ENCODE data around the gene TTLL10. TPM values are rescaled to one million over a fixed set of nuclear protein-coding genes. Genes with fewer than 3 reads are reported as not detected.

The TTLL10 gene
- total and polyA plus RNA-seq, 2 of the 4 experiments (the other 2 are of a cell fraction) = not detected

DNA sequence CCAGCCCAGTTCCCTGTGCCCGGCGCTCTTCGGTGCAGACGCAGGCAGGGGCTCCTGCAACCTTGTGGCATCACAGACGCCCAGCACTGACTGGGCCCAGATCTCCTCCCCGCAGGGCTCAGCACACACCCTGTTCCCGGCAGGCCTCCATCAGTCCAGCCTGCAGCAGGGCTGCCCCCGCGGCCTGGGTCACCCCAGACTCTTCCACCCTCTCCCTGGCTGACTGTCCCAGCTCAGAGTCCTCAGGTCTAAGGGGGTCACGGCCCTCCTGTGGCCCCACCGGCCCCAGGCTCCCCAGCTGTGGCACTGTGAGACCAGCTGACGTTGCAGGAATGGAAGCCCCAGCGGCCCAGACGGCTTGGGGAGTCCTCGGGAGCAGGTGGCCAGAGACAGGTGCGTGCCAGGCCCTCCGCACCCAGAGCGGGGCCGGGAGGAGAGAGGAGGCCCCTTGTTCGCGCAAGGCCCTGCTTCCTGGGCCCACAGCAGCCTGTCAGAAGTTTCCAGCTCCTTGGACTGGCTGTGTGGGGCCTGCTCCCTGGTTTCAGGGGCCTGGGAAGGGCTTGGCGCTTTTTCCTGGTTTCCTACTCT, 62.6 kb downstream of the TTLL10 start:
- Histone ChIP-seq H4K91ac (ENCODE audit: insufficient read depth, low read depth, low read length) (no peak overlapping the region), H3K4me3 (ENCODE audit: insufficient read depth, low read depth, low read length) (no peak overlapping the region), H3K79me1 (ENCODE audit: low read depth in 1 of 2, low read length in 2 of 2) (peaks cover 7 to 38% of the 10 kb centered on the region in 2 experiments; a peak in 3 of 4 replicates), H3K14ac (replicated peaks; ENCODE audit: low read depth, low read length) (no peak overlapping the region), H2AFZ (replicated peaks; ENCODE audit: low read length, poor library complexity) (no peak overlapping the region), H2AK5ac (ENCODE audit: low read depth, low read length) (no peak overlapping the region), H3K9ac (ENCODE audit: low read depth, low read length) (no peak overlapping the region), H3K27ac (ENCODE audit: insufficient read depth, low read length) (no peak overlapping the region), H2BK5ac (ENCODE audit: low read depth, low read length, poor library complexity, severe bottlenecking) (no peak overlapping the region), H2BK120ac (ENCODE audit: low read depth, low read length) (no peak overlapping the region), H4K20me1 (ENCODE audit: insufficient read depth, low read length) (no peaks in the 10 kb centered on the region; the same call in 1 of the 2 replicates), H2BK20ac (ENCODE audit: low read depth, low read length) (no peak overlapping the region), H3K56ac (ENCODE audit: extremely low read depth, insufficient read depth, low read length) (no peak overlapping the region), H3K4ac (ENCODE audit: low read depth, low read length) (no peak overlapping the region), H3K23ac (ENCODE audit: low read depth, low read length) (no peak overlapping the region), H3K9me1 (ENCODE audit: insufficient read depth, low read length) (no peaks in the 10 kb centered on the region), H4K5ac (ENCODE audit: low read depth, low read length) (no peak overlapping the region), H3K18ac (ENCODE audit: low read depth, low read length) (no peak overlapping the region), H3K9me3 (ENCODE audit: control insufficient read depth, insufficient read depth, low read length) (peaks cover 3% of the 10 kb centered on the region), H2AK9ac (replicated peaks; ENCODE audit: low read depth, low read length, poor library complexity) (no peak overlapping the region), H3K36me3 (ENCODE audit: control insufficient read depth, insufficient read depth, low read length) (peaks cover 2% of the 10 kb centered on the region), H2BK15ac (ENCODE audit: low read depth, low read length) (no peak overlapping the region), H3K27me3 (ENCODE audit: control insufficient read depth, insufficient read depth, low read length) (no peaks in the 10 kb centered on the region), H4K8ac (ENCODE audit: low read depth in 2 of 2, low read length in 2 of 2) (no peak overlapping the region), H3K4me1 (ENCODE audit: control insufficient read depth, insufficient read depth, low read length) (peaks cover 20% of the 10 kb centered on the region), H3K4me2 (ENCODE audit: low read depth, low read length) (no peak overlapping the region)
- CTCF ChIA-PET = no interaction called here
- intact Hi-C loops (cut with micrococcal nuclease) = no loop called here
- in situ Hi-C loops (cut with MboI; ENCODE audit: low sequenced_read_pairs) = no loop called here
- no peak for TF ChIP-seq MXI1 (IDR thresholded peaks at IDR 0.05; ENCODE audit: borderline replicate concordance, low read depth, low read length)
- TF ChIP-seq SMC3 (IDR thresholded peaks at IDR 0.05; ENCODE audit: low read depth, low read length) = no peak
- POLR2A ChIA-PET (ENCODE audit: unreplicated experiment) = no interaction called here
- no TSS peak for BruUV-seq (replicated peaks)
- dilution Hi-C loops (cut with HindIII; ENCODE audit: low sequenced_read_pairs, unreplicated experiment) = no loop called here
- DNase-seq (no peak), ATAC-seq (ENCODE audit: low read depth) (no peak)
- 86% methylated on average over 15 of the region's 22 CpGs; no CpG with 5 or more reads in 1 of the 2 experiments for WGBS, 2 experiments (ENCODE audit: extremely low coverage in 2 of 2, insufficient read length in 1 of 2)
